K562 (cell line): ENCODE results near the gene ANAPC13. TPM values are rescaled to one million over a fixed set of nuclear protein-coding genes. Genes with fewer than 3 reads are reported as not detected.

ENCODE experiments used
- polyA plus RNA-seq, 8 experiments: library from polyadenylated mRNA; depleted of rRNA in 4 of 8; stranded (reverse) in 5 of 8; unstranded in 3 of 8; fragments of >200 nt; fragmentation: Nextera tagmentation in 2 of 8; fragmentation: Illumina TruSeq in 1 of 8; extraction: Ambion mirVana in 2 of 8; extraction: Trizol in 1 of 8; gene quantifications; 2 replicates each; pipeline versions ENCODE4 v1.2.1 to v1.2.3, GENCODE V29; 2011 to 2014; ENCODE audit warnings: inconsistent platforms in 1 of 8, missing spikeins in 1 of 8
- total RNA-seq, 7 experiments: library from RNA; depleted of rRNA in 6 of 7; stranded (reverse); fragments of >200 nt in 6 of 7; fragmentation: Illumina TruSeq in 2 of 7; extraction: Trizol in 2 of 7; gene quantifications; 2 replicates each; pipeline versions ENCODE4 v1.2.1 to v1.2.3, GENCODE V29; 2011 to 2021; ENCODE audit warnings: low replicate concordance in 1 of 7
- TF ChIP-seq, protein P1 (sequence below), 2 experiments: fragments of 450-650 bp; formaldehyde crosslinking in 1 of 2; IDR thresholded peaks; 2 replicates each; pipeline versions ENCODE4 v1.4.0 to v1.6.1; 2014 to 2020; ENCODE audit warnings: mild to moderate bottlenecking in 2 of 2, borderline replicate concordance in 1 of 2, low read depth in 1 of 2

ANAPC13 gene
- total and polyA plus RNA-seq, 9 of the 15 experiments (the other 6 are each of a cell fraction or from before 2014, with no cell fraction given): 48.5 to 238 (median 68.5) TPM

DNA sequence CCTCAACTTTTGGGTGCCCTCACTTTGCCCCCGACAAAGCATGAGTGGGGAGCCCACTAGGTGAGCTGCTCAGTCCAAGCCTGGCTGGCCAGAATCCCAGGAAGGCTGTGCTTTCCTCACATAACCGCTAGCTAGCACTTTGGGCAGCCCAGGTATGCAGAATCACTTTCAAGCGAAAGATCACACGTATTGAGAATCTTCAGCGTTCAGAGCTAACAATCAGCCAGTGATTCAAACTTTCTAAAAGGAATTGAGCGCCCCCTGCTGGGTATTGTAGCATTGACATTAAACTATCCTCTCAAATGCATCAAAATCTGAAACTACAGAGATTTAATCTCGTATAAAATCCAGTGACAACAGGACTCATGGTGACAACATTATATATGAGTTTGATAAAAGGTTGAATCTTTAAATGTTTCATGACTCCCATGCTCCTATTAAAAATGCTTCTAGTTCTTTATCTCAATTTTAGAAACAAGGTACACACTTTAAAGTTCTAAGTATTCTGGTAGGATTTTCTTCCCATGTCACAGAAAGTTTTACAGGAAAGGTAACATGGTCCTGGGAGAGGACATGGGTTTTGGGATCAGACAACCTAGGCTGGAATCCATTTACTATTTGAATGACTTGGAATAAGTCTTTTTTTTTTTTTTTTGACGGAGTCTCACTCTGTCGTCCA lies 11.8 kb downstream of the ANAPC13 start (continued):
- TF ChIP-seq, protein P1, sequence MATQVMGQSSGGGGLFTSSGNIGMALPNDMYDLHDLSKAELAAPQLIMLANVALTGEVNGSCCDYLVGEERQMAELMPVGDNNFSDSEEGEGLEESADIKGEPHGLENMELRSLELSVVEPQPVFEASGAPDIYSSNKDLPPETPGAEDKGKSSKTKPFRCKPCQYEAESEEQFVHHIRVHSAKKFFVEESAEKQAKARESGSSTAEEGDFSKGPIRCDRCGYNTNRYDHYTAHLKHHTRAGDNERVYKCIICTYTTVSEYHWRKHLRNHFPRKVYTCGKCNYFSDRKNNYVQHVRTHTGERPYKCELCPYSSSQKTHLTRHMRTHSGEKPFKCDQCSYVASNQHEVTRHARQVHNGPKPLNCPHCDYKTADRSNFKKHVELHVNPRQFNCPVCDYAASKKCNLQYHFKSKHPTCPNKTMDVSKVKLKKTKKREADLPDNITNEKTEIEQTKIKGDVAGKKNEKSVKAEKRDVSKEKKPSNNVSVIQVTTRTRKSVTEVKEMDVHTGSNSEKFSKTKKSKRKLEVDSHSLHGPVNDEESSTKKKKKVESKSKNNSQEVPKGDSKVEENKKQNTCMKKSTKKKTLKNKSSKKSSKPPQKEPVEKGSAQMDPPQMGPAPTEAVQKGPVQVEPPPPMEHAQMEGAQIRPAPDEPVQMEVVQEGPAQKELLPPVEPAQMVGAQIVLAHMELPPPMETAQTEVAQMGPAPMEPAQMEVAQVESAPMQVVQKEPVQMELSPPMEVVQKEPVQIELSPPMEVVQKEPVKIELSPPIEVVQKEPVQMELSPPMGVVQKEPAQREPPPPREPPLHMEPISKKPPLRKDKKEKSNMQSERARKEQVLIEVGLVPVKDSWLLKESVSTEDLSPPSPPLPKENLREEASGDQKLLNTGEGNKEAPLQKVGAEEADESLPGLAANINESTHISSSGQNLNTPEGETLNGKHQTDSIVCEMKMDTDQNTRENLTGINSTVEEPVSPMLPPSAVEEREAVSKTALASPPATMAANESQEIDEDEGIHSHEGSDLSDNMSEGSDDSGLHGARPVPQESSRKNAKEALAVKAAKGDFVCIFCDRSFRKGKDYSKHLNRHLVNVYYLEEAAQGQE (IDR thresholded peaks at IDR 0.05; ENCODE audit: borderline replicate concordance): peak; percentile 8; the same call in 1 of the 2 replicates
- TF ChIP-seq, protein P1 (CRISPR knock-in tag; IDR thresholded peaks at IDR 0.05; ENCODE audit: low read depth): no peak
- TF ChIP-seq, all 486 proteins: peak for 5
